GM18502 (cell line): ENCODE data around the gene SLC34A1.
"Not testable (repeated sequence)": the region's sequence is repeated elsewhere in the genome, so short reads cannot be mapped to it uniquely, and the experiment has no call there.

Experiments used
- ATAC-seq: cut with Tn5 transposase; IDR thresholded peaks from one replicate; pipeline ENCODE4 v1.9.1; 2021; ENCODE audit warnings: mild to moderate bottlenecking; ENCODE audit not compliant: unreplicated experiment, poor library complexity

Gene SLC34A1

GRCh38 chr5:177355162-177355867 is 28.9 kb upstream of the SLC34A1 start:
- ATAC-seq = no peak

DNA sequence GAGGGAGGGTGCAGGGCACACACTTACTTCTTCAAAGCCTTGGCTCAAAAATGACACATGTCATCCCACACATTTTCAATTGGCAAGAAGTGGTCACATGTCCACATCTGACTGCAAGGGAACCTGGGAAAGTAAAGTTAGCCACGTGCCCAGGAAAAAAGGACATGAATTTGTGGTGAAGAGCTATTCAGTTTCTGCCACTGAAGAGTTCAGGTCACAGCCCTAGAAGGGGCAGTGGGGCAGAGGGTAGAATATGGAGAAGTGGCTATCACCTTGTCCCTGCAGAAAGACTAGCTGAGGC is 28.4 kb upstream of the SLC34A1 start:
- ATAC-seq = no peak

GRCh38 chr5:177356746-177357145 is 27.5 kb upstream of the SLC34A1 start:
- ATAC-seq = no peak

- no peak for ATAC-seq
Measured at GRCh38 chr5:177357146-177357458, 27.1 kb upstream of the SLC34A1 start.

- ATAC-seq = peak; percentile 90
Measured at GRCh38 chr5:177357459-177358351, 26.5 kb upstream of the SLC34A1 start, which contains the start of gene RGS14. TSS of gene RGS14 (plus strand) at chr5:177357924. CDS start at chr5:177358025, 101 bp downstream.

GRCh38 chr5:177358370-177358819 is 25.8 kb upstream of the SLC34A1 start:
- ATAC-seq = no peak

DNA sequence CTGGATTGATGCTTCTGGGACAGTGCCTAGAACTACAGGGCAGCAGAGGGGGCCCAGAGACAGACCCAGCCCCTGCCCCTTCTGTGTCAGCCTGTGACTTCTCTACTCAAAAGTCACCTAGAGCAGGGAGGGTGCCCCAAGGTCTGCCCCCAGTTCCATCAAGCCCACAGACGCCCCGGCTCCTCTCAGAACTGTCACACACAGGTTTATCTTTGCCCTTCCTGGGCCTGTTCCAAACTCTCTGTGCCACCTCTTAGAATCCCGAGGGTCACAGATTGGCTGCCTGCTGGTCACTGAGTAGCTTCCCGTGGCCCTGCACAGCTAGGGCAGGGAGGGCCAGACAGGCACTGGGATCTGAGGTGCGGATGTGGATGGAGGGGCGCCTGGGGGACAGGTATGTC is 24.8 kb upstream of the SLC34A1 start:
- ATAC-seq = no peak

DNA sequence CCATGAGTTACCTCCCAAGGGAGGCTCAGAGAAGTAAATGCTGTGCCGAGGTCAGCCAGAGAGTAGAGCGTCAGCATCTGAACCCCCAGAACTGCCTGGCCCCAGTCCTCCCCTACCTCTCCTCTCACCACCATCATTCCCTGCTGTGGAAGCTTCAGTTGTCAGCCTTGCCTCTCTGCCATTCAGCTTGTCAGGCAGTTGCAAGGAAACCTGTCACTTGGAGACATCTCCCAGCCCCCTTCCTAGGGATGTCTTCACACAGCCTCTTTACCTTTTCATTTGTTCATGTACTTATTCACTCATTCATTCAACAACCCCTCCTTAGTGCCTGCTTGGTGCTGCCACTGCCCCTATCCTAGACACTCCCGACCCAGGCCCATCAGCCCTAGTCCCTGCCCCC is 24.4 kb upstream of the SLC34A1 start:
- no peak for ATAC-seq

DNA sequence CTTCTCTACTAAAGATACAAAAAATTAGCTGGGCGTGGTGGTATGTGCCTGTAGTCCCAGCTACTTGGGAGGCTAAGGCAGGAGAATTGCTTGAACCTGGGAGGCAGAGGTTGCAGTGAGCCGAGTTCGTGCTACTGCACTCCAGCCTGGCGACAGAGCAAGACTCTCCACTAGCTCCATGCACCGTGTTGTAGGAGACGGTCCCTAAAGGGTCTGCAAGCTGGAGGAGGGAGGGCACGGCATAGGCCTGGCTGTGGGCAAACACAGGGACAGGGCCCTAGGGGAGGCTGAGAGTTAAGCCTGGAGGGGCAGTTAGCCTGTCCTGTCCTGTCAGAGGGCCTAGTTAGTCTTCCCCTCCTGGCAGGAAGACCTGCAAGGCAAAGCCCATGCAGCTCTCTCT is 23.5 kb upstream of the SLC34A1 start:
- ATAC-seq = not testable (repeated sequence)

DNA sequence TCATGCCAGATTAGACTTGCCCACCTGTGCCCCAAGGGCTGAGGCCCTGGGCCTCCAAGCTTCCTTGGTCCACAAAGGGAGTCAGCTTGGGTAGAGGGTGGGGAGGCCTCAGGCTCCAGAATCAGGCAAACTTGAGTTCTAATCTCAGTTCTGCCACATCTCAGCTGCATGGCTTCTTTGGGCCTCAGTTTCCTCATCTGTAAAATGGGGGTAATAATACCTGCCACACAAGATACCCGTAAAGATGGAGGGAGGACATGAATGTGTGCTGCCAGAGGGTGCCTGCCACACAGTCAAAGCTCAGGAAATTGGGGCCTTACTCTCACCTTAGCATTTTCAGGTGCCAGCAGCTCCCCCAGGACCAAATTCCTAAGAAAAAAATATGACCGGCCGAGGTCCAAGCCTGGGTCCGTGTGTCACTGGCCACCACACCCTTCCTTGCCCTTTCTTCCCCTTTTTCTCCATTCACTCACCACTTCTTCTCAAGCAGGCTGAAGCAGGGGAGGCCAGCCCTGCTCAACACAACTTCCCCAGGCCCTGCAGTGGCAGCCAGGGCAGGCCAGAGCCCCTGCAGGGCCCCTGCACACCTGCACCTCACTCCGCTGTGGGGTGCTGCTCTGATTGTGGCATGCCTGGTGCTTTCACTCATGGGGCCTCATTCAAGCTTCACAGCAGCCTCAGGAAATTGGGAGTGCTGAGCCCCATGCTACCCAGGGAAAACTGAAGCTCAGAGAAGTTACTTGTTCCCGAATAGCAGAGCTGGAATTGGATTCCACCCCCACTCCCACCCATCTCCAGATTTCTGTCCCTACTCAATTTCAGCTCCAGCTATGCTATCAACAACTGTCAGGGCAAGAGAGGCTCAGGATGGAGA is 22.6 kb upstream of the SLC34A1 start:
- no peak for ATAC-seq

GRCh38 chr5:177362292-177362609 is 22.0 kb upstream of the SLC34A1 start:
- no peak for ATAC-seq

DNA sequence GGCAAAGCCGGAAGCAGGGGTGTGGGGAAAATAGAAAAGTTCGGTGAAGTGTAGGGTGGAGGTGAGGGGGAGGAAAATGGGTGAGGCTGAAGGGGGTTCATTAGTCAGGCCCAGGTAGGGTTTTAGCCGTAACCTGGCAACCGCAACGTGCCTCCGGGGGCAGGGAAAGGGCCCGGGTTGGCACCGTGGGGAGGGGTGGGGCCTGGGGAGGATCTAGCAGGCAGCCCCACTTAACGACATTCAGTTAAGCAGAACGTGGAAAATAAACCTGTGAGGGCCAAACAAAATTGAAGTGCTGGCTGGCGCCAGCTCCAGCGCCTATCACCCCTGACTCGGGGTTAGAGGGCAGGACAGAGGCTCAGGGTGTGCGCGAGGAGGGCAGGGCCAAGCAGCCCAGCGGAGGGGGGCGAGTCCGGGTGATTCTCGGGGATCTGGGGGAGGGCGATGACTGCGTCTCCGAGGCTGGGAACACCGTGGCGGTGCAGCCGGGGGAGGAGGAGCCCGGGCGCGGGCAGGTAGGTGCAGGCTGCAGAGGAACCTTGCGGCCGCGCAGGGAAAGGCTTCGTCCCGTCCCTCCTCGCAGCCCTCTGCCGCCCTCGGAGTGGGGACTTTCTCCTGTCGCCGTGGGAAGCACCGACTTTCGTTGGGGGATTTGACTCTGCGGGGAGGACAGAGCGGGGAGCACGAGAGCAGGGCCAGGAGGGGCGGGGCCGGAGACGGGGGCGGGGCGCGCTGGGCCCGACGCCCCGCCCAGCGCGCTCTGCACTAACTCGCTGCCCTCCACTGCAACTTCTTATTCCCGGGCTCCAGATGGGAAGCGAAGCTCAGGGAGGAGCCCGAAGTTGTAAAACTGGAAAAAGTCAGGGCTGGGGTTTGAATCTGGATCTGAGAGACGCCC is 21.4 kb upstream of the SLC34A1 start:
- ATAC-seq = peak; percentile 41

DNA sequence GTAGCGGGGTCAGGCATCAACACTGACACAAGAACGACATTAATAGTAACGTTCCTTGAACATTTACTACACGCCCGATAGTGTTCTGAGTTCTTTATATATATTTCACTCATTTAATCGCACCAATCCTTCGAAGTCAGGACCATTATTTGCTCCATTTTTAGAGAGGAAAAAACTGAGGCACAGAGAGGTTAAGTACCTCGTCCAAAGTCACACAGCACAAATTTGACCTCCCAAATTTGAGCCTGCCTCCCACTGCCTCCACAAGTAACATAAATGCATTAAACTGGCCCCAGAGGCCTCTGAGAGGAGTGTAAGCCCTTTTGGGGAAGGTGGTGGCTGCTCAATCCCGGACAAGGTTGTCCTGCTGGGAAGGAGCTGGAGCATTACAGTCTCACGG is 20.7 kb upstream of the SLC34A1 start:
- ATAC-seq = no peak

DNA sequence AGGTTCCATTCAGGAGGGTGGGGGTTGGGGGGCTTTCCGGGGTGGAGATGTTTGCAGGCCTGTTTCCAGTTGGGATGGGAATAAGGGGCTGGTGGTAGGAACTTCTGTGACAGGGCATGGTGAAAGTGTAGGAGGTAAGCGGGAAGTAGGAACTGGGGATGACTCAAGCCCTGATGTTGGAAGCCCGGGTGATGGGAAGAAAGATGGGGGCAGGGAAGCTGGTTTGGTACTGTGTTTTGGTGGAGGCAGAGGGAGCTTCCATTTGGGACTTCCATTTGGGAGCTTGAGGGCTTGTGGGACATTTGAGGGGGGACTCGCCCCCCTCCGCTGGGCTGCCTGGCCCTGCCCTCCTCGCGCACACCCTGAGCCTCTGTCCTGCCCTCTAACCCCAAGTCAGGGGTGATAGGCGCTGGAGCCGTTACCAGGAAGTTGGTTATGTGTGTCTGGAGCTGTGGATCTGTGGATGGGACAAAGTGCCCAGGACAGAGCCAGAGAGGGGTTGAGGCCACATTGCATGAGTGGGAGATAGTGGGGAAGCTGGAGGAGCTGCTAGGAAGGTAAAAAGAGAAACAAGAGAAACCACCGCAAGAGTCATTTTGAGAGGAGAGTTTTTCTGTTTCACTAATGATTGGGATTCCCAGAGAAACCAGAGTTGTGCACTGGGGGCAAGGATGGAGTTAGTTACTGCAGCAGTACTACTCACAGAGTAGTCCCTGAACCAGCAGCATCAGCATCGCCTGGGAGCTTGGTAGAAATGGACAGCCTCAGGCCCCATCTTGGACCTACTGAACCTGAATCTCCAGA is 19.9 kb upstream of the SLC34A1 start:
- ATAC-seq = no peak

DNA sequence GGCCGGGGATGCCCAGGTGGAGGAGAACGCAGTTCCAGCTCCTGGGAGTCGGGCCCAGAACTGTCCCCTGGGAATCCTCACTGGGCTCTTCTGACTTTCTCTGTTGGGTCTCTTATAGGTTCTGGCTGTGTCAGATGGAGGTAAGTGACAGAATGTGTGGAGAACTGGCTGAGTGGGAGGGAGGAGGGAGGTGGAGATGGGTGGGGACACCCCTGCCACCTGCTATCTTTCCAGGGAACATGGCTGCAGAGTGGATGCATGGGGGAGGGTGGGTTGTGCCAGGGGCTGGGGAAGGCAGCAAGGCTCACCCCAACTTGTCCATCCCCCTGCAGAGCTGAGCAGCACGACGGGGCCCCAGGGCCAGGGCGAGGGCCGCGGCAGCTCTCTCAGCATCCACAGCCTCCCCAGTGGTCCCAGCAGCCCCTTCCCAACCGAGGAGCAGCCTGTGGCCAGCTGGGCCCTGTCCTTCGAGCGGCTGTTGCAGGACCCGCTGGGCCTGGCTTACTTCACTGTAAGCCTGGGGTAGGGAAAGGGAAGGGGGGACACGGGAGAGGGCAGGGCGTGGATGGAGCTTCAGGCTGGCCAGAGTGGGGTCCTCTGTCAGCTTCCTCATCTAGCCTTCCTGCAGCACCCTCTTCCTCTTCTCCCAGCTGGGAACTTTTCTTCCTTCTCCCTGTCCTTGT is 18.2 kb upstream of the SLC34A1 start:
- ATAC-seq = no peak

DNA sequence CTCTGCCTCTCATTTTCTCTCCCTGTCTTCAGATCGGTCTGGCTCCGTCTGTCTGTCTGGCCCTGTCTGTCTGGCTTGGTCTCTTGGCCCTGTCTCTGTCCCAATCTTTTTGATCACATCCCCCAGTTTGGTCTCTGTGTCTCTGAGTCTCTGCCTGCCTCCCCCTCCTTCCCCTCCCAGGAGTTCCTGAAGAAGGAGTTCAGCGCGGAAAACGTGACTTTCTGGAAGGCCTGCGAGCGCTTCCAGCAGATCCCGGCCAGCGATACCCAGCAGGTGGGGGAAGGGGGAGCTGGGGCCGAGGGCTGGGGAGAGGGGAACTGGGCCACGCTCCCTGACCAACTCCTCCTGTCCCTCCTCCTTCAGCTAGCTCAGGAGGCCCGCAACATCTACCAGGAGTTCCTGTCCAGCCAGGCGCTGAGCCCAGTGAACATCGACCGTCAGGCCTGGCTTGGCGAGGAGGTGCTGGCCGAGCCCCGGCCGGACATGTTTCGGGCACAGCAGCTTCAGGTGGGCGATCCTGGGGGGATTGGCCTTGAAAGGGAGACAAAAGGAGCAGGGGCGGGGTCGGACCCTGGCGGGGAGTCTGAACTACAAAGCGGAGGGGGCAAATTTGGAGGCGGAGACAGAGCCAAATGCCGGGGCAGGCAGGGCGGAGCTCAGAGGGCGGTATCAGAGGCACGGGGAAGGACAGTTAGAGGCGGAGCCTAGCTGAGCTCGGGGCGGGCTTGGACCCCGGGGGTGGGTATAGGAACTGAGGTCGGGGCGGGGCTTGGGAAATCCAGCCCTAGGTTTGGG is 17.5 kb upstream of the SLC34A1 start:
- no peak for ATAC-seq

DNA sequence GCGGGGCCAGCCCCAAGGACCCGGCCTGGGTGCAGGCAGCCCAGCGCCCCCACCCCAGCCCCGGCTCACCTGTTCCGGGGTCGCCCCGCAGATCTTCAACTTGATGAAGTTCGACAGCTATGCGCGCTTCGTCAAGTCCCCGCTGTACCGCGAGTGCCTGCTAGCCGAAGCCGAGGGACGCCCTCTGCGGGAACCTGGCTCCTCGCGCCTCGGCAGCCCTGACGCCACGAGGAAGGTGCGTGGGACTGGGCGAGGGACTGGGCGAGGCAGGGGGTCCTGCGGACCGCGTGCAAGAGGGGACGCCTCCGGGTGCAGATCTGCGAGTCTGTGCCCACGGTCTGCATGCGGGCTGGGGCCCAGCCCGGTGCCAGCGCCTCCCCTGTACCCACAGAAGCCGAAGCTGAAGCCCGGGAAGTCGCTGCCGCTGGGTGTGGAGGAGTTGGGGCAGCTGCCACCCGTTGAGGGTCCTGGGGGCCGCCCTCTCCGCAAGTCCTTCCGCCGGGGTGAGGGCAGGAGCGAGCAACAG is 16.8 kb upstream of the SLC34A1 start:
- ATAC-seq = no peak
